Aorta (tissue), 5 donors: ENCODE results near the gene MICALL1. TPM values are rescaled to one million over a fixed set of nuclear protein-coding genes. Genes with fewer than 3 reads are reported as not detected.

ENCODE experiments used
- ATAC-seq: fragments of 200-7000 bp; cut with Tn5 transposase; one replicate; pipeline ENCODE4 v1.9.1; 2022; ENCODE audit warnings: moderate library complexity; ENCODE audit not compliant: low FRiP score
- DNase-seq, 2 donors: peaks; one replicate each; pipeline ENCODE4 v3.0.0-alpha.2; 2020
- H3K27ac ChIP-seq, 2 donors: one replicate each; pipeline ENCODE4 v1.5.1; 2013; ENCODE audit warnings: low read length in 2 of 2, mild to moderate bottlenecking in 2 of 2, moderate library complexity in 2 of 2, control low read depth in 1 of 2, inconsistent platforms in 1 of 2, low read depth in 1 of 2
- H3K27me3 ChIP-seq, 2 donors: one replicate each; pipeline ENCODE4 v1.6.1; 2013; ENCODE audit warnings: control low read depth in 1 of 2, low read length in 1 of 2, mild to moderate bottlenecking in 1 of 2, moderate library complexity in 1 of 2; ENCODE audit not compliant: insufficient read depth in 2 of 2, control insufficient read depth in 1 of 2
- H3K36me3 ChIP-seq, 2 donors: one replicate each; pipeline ENCODE4 v1.6.1; 2013; ENCODE audit warnings: control low read depth in 1 of 2, low read length in 1 of 2, mild to moderate bottlenecking in 1 of 2; ENCODE audit not compliant: insufficient read depth in 2 of 2, control insufficient read depth in 1 of 2
- H3K4me1 ChIP-seq, 2 donors: one replicate each; pipeline ENCODE4 v1.6.1; 2013; ENCODE audit warnings: low read length in 2 of 2, control low read depth in 1 of 2, mild to moderate bottlenecking in 1 of 2, moderate library complexity in 1 of 2; ENCODE audit not compliant: insufficient read depth in 2 of 2, control insufficient read depth in 1 of 2
- H3K4me3 ChIP-seq, 2 donors: one replicate each; pipeline ENCODE4 v1.5.1; 2013; ENCODE audit warnings: low read length in 2 of 2, control low read depth in 1 of 2, mild to moderate bottlenecking in 1 of 2
- H3K9me3 ChIP-seq: one replicate; pipeline ENCODE4 v1.6.1; 2013; ENCODE audit warnings: mild to moderate bottlenecking, low read length; ENCODE audit not compliant: control insufficient read depth
- WGBS, 2 donors: extraction: QIAGEN DNeasy Blood & Tissue Kit; methylation state at CpG; one replicate each; pipeline ENCODE4 v1.1.7; 2013; 5-methylcytosine and 5-hydroxymethylcytosine counted together
- intact Hi-C, 2 donors: fragments of 100-400 bp; cut with DNase I; formaldehyde crosslinking; loops; one replicate each; pipeline versions ENCODE4 v1.14.2 to v1.15.0; 2022
- polyA plus RNA-seq, 2 donors: library from polyadenylated mRNA; stranded (reverse); fragments of 200-250 nt; gene quantifications; one replicate each; pipeline ENCODE4 v1.2.3, GENCODE V29; 2013
- total RNA-seq, 2 donors: library from RNA; stranded (reverse); fragmentation: NEBNext Ultra II Directional; extraction: Animal tissue kit (Norgen Biotek cat#: 25700); gene quantifications; one replicate each; pipeline ENCODE4 v1.2.1, GENCODE V29; 2021
- donor health status: healthy with polysubstance abuse.
- donor health status: Bipolar disorder and iron deficiency.
- donor health status: DM: no; HTN: no; CAD: no.
- donor health status: DM: no; HTN: no; CAD: no.
- donor health status: DM: yes; HTN: yes; CAD: no.

MICALL1 gene
- total and polyA plus RNA-seq, 4 donors: 7.0 to 39.3 (median 18.5) TPM

- intact Hi-C loops: no loop called here
- DNase-seq: peak in 1 of 2 donors; percentile 60
These were observed 18.3 kb upstream of the MICALL1 start for GRCh38 chr22:37887584-37888378.

DNA sequence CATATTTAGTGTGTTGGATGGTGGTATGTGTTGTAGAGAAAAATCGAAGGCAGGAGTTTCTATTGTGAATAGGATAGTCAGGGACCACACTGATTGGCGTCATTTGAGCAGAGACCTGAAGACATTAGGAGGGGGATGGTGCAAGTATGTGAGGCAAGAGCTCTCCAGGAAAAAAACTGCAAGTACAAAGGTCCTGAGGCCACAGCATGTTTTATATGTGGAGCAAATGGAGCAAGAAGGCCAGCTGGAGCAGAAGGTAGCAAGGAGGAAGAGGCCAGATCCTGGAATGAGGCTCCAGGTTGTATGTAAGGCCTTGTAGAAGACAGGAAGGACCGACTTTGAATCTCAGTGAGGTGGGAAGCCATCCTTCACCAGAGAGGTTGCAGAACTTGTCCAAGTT is 14.2 kb upstream of the MICALL1 start:
- intact Hi-C loops: loop anchor here in 1 of 2 donors (5.0 kb wide), 1 partner anchor 40 kb away; no protein-coding TSS in a partner anchor

More at GRCh38 chr22:37887584-37888378, 18.3 kb upstream of the MICALL1 start:
- 57 to 58% methylated on average over 6 of the region's 6 CpGs for WGBS, 2 donors
- H3K36me3 ChIP-seq: peaks cover 0 to 3% of the 10 kb centered on the region in 2 donors
- H3K27ac ChIP-seq: no peak overlapping the region
- H3K4me1 ChIP-seq: peaks cover 0 to 2% of the 10 kb centered on the region in 2 donors
- no peaks in the 10 kb centered on the region for H3K27me3 ChIP-seq
- no peaks in the 10 kb centered on the region for H3K9me3 ChIP-seq
- peak; percentile 82 for ATAC-seq
- no peak overlapping the region for H3K4me3 ChIP-seq

GRCh38 chr22:37892566-37893335 is 13.3 kb upstream of the MICALL1 start:
- WGBS, 2 donors: 5 to 8% methylated on average over 7 of the region's 7 CpGs
- no peaks in the 10 kb centered on the region for H3K4me1 ChIP-seq
- peaks cover 0 to 3% of the 10 kb centered on the region in 2 donors for H3K36me3 ChIP-seq
- H3K27ac ChIP-seq: peak overlapping the region; percentile 4 to 65
- peak; percentile 72 to 87 for DNase-seq
- peak; percentile 63 for ATAC-seq
- no peaks in the 10 kb centered on the region for H3K27me3 ChIP-seq
- H3K9me3 ChIP-seq: no peaks in the 10 kb centered on the region
- no peak overlapping the region for H3K4me3 ChIP-seq
- intact Hi-C loops: loop anchor here in 1 of 2 donors (5.0 kb wide), 1 partner anchor 40 kb away; no protein-coding TSS in a partner anchor

More for the DNA sequence above, 14.2 kb upstream of the MICALL1 start:
- H3K4me1 ChIP-seq: no peaks in the 10 kb centered on the region
- no peaks in the 10 kb centered on the region for H3K9me3 ChIP-seq
- H3K36me3 ChIP-seq: peaks cover 0 to 3% of the 10 kb centered on the region in 2 donors
- H3K27ac ChIP-seq: peak overlapping the region in 1 of 2 donors; percentile 33
- DNase-seq: no peak
- ATAC-seq: no peak
- H3K27me3 ChIP-seq: no peaks in the 10 kb centered on the region
- 76% methylated on average over 3 of the region's 3 CpGs for WGBS, 2 donors
- no peak overlapping the region for H3K4me3 ChIP-seq

DNA sequence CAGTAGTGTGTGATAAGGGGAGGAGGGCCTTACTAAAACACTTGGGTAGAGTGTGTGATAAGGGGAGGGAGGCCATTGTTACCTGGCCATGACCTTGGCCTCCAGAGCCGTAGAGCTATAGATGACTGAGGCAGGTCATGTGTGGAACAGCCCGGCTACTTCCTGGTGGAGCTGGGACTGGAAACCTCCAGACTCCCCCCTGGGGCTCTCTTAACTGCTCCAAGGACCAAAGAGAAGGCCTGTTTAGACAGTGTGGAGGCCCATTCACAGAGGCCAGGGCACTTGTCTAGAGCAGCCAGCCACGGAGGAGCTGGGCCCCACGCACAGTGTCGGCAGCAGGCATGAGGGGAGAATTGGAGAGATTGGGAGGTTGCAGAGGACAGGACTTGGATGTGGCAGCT is 12.5 kb upstream of the MICALL1 start:
- Histone ChIP-seq H3K27ac (peak overlapping the region; percentile 4 to 65), H3K27me3 (no peaks in the 10 kb centered on the region), H3K36me3 (peaks cover 0 to 3% of the 10 kb centered on the region in 2 donors), H3K9me3 (no peaks in the 10 kb centered on the region), H3K4me3 (no peak overlapping the region), H3K4me1 (no peaks in the 10 kb centered on the region)
- ATAC-seq: no peak
- DNase-seq: no peak
- intact Hi-C loops: loop anchor here in 1 of 2 donors (5.0 kb wide), 1 partner anchor 39 kb away; no protein-coding TSS in a partner anchor
- WGBS, 2 donors: 36 to 61% methylated on average over 5 of the region's 5 CpGs

DNA sequence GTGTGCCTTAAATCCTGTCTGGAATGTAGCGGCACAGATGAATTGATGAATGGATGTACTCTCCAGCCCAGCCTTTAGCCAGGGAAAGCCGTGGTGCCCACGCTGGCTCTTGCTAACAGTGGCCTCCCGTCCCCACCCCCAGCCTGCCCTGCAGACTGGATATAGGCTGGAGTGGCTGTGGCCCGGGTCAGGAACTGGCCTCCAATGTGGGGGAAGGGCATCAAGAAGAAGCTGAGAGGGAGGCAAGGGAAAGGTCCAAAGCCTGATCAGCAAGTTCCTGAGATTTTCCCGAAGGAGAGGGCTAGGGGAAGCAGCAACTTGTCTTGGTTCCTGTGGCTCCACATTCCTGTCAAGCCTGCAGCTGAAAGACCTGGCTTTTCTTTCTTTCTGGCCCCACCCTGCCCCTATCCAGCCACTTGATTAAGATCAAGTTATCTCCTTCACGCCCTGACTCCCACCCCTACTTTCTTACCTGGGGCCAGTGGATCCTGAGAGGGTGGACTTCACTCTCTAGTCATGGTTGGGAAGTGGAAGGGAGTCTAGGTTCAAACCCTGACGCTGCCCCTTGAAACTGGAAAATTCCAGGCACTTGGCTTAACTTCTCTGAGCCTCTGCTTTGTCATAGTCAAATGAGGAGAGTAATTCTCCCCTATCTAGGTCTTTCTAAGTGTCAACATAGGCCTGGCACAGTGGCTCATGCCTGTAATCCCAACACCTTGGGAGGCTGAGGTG is 11.0 kb upstream of the MICALL1 start:
- DNase-seq (no peak), ATAC-seq (no peak)
- Histone ChIP-seq H3K36me3 (no peaks in the 10 kb centered on the region), H3K27me3 (no peaks in the 10 kb centered on the region), H3K9me3 (no peaks in the 10 kb centered on the region), H3K4me3 (no peak overlapping the region), H3K27ac (no peak overlapping the region), H3K4me1 (no peaks in the 10 kb centered on the region)
- intact Hi-C loops: loop anchor here in 1 of 2 donors (5.0 kb wide), 1 partner anchor 37 kb away; no protein-coding TSS in a partner anchor
- 72% methylated on average over 8 of the region's 8 CpGs for WGBS, 2 donors

DNA sequence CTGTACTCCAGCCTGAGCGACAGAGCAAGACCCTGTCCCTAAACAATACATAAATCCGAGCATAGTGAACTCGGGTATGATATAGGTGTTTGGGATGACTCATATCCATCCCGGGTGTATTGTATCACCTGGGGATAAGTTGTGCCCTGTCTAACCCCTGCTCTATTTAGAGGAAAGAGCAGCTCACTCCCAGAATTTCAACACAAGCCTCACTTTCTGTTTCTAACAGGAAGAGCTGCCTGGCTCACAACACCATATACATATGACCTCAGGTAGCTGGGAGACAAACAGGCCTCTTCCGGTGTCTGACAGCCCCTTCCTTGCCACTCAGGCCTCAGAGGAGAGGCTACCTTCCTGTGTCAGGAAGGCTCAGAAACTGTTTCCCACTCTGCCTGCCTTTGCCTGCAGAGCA is 9.9 kb upstream of the MICALL1 start:
- Histone ChIP-seq H3K27ac (no peak overlapping the region), H3K27me3 (no peaks in the 10 kb centered on the region), H3K36me3 (no peaks in the 10 kb centered on the region), H3K9me3 (no peaks in the 10 kb centered on the region), H3K4me3 (no peak overlapping the region), H3K4me1 (no peaks in the 10 kb centered on the region)
- DNase-seq: no peak
- no peak for ATAC-seq
- WGBS, 2 donors: 82 to 84% methylated on average over 5 of the region's 5 CpGs
- intact Hi-C loops: no loop called here

DNA sequence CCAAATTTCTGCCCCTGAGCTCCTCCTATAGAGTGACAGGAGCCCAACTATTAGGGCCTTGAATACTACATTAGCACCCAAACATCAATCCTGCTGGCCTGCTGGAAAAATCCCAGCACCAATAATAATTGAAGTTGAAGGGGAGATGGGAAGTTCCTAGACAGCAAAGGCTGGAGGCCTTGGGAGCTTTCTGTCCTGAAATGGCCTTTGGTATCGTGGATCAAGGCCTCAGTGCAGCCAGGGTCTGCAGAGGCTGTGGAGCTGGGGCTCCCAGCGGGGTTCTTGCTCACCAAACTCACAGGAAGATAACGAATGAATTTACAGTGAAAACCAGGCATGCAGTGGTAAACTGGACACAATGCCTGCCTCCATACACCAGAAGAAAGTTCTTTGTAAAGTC is 9.2 kb upstream of the MICALL1 start:
- no peak for DNase-seq
- 71 to 87% methylated on average over 3 of the region's 3 CpGs for WGBS, 2 donors
- intact Hi-C loops: no loop called here
- Histone ChIP-seq H3K36me3 (no peaks in the 10 kb centered on the region), H3K4me1 (no peaks in the 10 kb centered on the region), H3K9me3 (no peaks in the 10 kb centered on the region), H3K4me3 (no peak overlapping the region), H3K27ac (no peak overlapping the region), H3K27me3 (no peaks in the 10 kb centered on the region)
- no peak for ATAC-seq

DNA sequence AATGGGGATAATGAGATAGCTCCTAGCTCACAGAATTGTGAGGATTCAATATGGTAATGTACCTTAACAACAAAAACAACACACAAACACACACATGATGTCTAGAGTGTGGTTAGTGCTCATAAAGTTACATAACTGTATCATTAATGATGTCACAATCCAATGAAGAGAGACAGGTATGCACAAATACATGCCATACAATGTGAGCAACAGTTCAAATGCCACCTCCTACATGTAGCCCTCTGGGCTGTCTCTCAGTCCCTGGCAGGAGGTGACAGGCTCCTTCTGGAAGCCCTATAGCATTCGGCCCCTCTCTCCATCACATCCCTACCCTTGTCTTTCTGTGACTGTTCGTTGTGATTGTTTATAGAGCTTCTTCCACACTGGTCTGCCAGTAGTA is 8.3 kb upstream of the MICALL1 start:
- WGBS, 2 donors: 93 to 95% methylated on average over 2 of the region's 2 CpGs
- intact Hi-C loops: no loop called here
- H3K4me1 ChIP-seq: no peaks in the 10 kb centered on the region
- no peak for ATAC-seq
- H3K4me3 ChIP-seq: no peak overlapping the region
- no peaks in the 10 kb centered on the region for H3K9me3 ChIP-seq
- H3K27me3 ChIP-seq: no peaks in the 10 kb centered on the region
- no peak overlapping the region for H3K27ac ChIP-seq
- H3K36me3 ChIP-seq: no peaks in the 10 kb centered on the region
- DNase-seq: no peak
